ENCODE results near the gene RACK1.

- TF ChIP-seq CTCF (IDR thresholded peaks at IDR 0.05; ENCODE audit: low read depth, low read length) = no peak
- no peak for TF ChIP-seq EZH2phosphoT487 (IDR thresholded peaks at IDR 0.05; ENCODE audit: low read depth)
Measured at GRCh38 chr5:181204826-181205760, 38.6 kb downstream of the RACK1 start, which contains the start of gene TRIM7.

All from OCI-LY3 (cell line).